ENCODE data around the gene ADAM22. TPM values are rescaled to one million over a fixed set of nuclear protein-coding genes. Genes with fewer than 3 reads are reported as not detected.
"Not testable (repeated sequence)": the region's sequence is repeated elsewhere in the genome, so short reads cannot be mapped to it uniquely, and the experiment has no call there.

Gene ADAM22
- total RNA-seq, 4 donors from 2014 or later = 0.88 to 2.5 (median 1.6) TPM

- Histone ChIP-seq H3K36me3 (no peaks in the 10 kb centered on the region), H3K27me3 (no peaks in the 10 kb centered on the region), H3K9me3 (no peaks in the 10 kb centered on the region), H3K4me1 (no peaks in the 10 kb centered on the region), H3K27ac (no peak overlapping the region), H3K4me3 (no peak overlapping the region)
- no peak for DNase-seq
- TF ChIP-seq CTCF (IDR thresholded peaks at IDR 0.05) (no peak), POLR2A (IDR thresholded peaks at IDR 0.05) (no peak)
These were observed 21.9 kb upstream of the ADAM22 start for GRCh38 chr7:87912121-87912520.

- no peak for DNase-seq
- Histone ChIP-seq H3K4me3 (no peak overlapping the region), H3K27me3 (no peaks in the 10 kb centered on the region), H3K9me3 (no peaks in the 10 kb centered on the region), H3K4me1 (no peaks in the 10 kb centered on the region), H3K36me3 (no peaks in the 10 kb centered on the region), H3K27ac (no peak overlapping the region)
- no peak for TF ChIP-seq CTCF (IDR thresholded peaks at IDR 0.05)
- TF ChIP-seq POLR2A (IDR thresholded peaks at IDR 0.05) = no peak
These were observed 15.3 kb upstream of the ADAM22 start for GRCh38 chr7:87918740-87919139.

GRCh38 chr7:87919875-87920274, 14.2 kb upstream of the ADAM22 start:
- no peaks in the 10 kb centered on the region for H3K27me3 ChIP-seq
- DNase-seq = no peak
- no peaks in the 10 kb centered on the region for H3K9me3 ChIP-seq
- H3K36me3 ChIP-seq = no peaks in the 10 kb centered on the region
- H3K4me1 ChIP-seq = no peaks in the 10 kb centered on the region
- TF ChIP-seq POLR2A (IDR thresholded peaks at IDR 0.05) (no peak), CTCF (IDR thresholded peaks at IDR 0.05) (no peak)
- H3K27ac ChIP-seq = no peak overlapping the region
- H3K4me3 ChIP-seq = no peak overlapping the region

- DNase-seq = no peak
- Histone ChIP-seq H3K4me3 (no peak overlapping the region), H3K27ac (no peak overlapping the region), H3K9me3 (no peaks in the 10 kb centered on the region), H3K27me3 (no peaks in the 10 kb centered on the region), H3K36me3 (no peaks in the 10 kb centered on the region), H3K4me1 (no peaks in the 10 kb centered on the region)
- TF ChIP-seq POLR2A (IDR thresholded peaks at IDR 0.05) (no peak), CTCF (IDR thresholded peaks at IDR 0.05) (no peak)
These were observed 13.5 kb upstream of the ADAM22 start for GRCh38 chr7:87920578-87920977.

- H3K27ac ChIP-seq, H3K4me1 ChIP-seq, DNase-seq, H3K9me3 ChIP-seq, H3K4me3 ChIP-seq, H3K27me3 ChIP-seq, H3K36me3 ChIP-seq: not testable (repeated sequence)
These were observed 11.2 kb upstream of the ADAM22 start for GRCh38 chr7:87922759-87923395.

GRCh38 chr7:87926581-87927461, 7.2 kb upstream of the ADAM22 start:
- H3K27me3 ChIP-seq = no peaks in the 10 kb centered on the region
- peak in 1 of 6 experiments; percentile 14 for TF ChIP-seq CTCF (IDR thresholded peaks at IDR 0.05)
- no peak for TF ChIP-seq POLR2A (IDR thresholded peaks at IDR 0.05)
- DNase-seq = peak in 2 of 3 donors; percentile 58 to 70
- peaks cover 0 to 5% (median 0%) of the 10 kb centered on the region in 4 donors for H3K4me1 ChIP-seq
- no peaks in the 10 kb centered on the region for H3K9me3 ChIP-seq
- H3K4me3 ChIP-seq = no peak overlapping the region
- H3K36me3 ChIP-seq = no peaks in the 10 kb centered on the region
- H3K27ac ChIP-seq = no peak overlapping the region
